Fibroblast of lung (primary cell): ENCODE results near the gene NXPH1.

Source experiments
- CTCF ChIP-seq, 2 donors: IDR thresholded peaks in 1 of 2; conservative IDR thresholded peaks in 1 of 2; 1 replicate in 1 of 2; 2 replicates in 1 of 2; pipeline ENCODE4 v1.5.1; 2011 to 2012; ENCODE audit warnings: low read length in 2 of 2, control low read depth in 1 of 2, inconsistent platforms in 1 of 2, low read depth in 1 of 2, mild to moderate bottlenecking in 1 of 2
- EZH2 ChIP-seq: IDR thresholded peaks from 2 replicates; pipeline ENCODE4 v1.5.1; 2012; ENCODE audit warnings: low read length, control low read depth, mild to moderate bottlenecking; ENCODE audit errors: missing control alignments

- no peak for TF ChIP-seq CTCF (conservative IDR thresholded peaks at IDR 0.05 in 1 of 2, IDR thresholded peaks at IDR 0.05 in 1 of 2; ENCODE audit: low read depth in 1 of 2, low read length in 2 of 2)
- no peak for TF ChIP-seq EZH2
These were observed 319.9 kb downstream of the NXPH1 start for GRCh38 chr7:8753355-8753754.
